Hematopoietic multipotent progenitor cell treated with erythropoietin and hydrocortisone succinate and interleukin-3 and kit ligand, for 17 days (in vitro differentiated cells): ENCODE measurements around the gene SLC35A1.
"Not testable (repeated sequence)": the region's sequence is repeated elsewhere in the genome, so short reads cannot be mapped to it uniquely, and the experiment has no call there.

Experiments used
- DNase-seq: peaks from one replicate; pipeline ENCODE4 v3.0.0-alpha.2; 2015; ENCODE audit warnings: low spot score

Gene SLC35A1

GRCh38 chr6:87472525-87473418 is at the start of gene SLC35A1:
SLC35A1 (plus strand) TSS chr6:87472974; CDS start chr6:87473004, 30 bp downstream.
- peak; percentile 83 for DNase-seq

GRCh38 chr6:87426789-87427188 is 46.0 kb upstream of the SLC35A1 start:
- no peak for DNase-seq

DNA sequence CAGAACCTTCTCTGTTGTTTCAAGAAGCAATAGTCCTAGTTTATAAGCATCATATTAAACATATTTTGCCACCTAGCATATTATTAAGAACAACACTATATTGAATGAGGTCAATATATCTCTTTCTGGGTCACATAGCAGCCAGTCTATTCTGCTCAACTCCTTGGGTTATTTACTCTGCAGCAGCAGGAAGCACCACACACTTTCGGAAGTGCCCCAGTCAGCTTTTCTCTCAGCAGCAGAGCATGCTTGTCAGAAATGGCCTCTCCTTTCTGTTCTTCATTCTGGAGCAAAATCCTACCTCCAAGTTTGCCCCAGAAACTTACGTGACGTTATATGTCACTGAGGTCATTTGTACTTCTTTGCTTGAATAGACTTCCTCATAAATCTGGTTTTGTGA is 42.3 kb upstream of the SLC35A1 start:
- no peak for DNase-seq

- DNase-seq, result no peak
Observed at GRCh38 chr6:87431263-87431662, 41.5 kb upstream of the SLC35A1 start.

- peak; percentile 14 for DNase-seq
Observed at GRCh38 chr6:87436435-87436834, 36.3 kb upstream of the SLC35A1 start.

DNA sequence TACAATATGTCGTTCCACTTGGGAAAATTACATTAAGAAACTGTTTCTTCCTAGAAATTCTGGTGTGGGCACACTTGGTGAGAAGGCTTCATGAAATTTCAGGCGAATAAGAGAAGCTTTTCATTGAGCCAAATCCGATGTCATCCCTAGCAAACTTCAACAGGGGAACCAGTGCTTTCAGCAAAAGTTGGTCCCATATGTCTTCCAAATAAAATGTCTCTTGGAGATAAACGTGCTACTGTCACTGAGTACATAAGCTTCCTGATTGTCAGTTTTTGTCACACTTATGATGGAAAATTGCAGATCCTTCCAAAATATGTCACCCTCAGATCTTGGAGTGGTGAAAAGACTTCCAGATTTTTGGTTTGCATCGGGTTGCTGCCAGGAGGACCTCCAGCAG is 31.1 kb upstream of the SLC35A1 start:
- DNase-seq, result no peak

DNA sequence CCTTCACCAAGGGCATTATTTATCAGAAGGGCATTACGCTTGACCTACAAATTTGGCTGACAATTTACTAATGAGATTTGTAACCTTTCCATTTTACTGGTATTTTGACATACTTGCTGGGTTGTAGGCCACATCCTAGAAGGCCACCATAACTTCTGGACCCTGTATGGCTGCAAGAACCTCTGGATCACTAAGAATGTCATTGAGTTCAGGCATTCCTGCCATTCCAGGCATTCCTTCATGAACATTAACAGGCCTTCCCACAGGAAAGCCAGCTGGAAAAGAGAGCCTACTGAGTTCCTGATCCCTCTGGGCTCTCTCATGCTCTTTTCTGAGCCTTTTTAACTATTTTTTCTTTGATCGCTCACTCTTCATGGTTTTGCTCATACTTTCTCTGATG is 28.4 kb upstream of the SLC35A1 start:
- DNase-seq, result no peak

DNA sequence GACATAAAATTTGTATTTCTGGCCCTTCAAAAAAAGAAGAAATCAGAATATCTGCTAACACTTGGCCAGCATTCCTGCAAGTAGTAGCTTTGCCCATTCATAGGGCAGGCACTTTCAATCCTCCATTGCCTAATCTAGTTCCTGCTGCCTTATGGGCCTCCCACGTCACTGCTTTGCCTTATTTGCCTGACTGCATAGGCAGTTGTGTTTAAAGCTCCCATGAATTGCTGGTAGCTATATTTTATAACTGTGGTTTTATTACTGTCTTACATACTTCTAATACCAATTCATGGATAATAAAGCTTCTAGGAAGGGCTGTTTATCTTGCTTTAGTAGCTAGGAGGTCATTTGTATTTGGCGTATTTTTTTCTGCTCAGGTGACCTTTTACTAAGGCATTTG is 7.7 kb upstream of the SLC35A1 start:
- no peak for DNase-seq

DNA sequence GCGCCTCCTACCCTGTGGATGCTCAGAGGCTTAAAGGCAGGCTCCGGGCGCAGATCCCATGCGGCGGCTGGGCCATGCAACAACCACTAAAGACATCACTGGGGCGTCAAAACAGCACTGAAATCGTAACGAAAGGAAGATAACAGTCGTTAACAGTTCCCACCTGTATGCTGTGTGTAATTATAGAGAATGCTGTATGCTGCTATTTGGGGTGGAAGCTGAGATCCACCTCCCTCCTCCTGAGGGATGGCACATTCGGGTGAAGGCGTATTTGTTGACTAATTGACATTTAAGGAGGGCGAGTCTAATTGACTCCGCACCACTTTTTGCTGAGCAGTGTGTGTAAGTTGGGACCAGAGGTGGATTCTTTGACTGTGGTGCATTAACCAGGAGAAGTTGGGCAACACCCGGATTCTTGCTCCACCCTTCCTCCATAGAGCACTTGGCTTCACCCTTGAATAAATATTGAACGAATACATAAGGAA is 687 bp downstream of the SLC35A1 start:
- DNase-seq, result peak; percentile 48

- DNase-seq, result no peak
Observed at GRCh38 chr6:87481931-87482330, 9.2 kb downstream of the SLC35A1 start.

GRCh38 chr6:87482366-87482765 is 9.6 kb downstream of the SLC35A1 start:
- DNase-seq, result no peak

DNA sequence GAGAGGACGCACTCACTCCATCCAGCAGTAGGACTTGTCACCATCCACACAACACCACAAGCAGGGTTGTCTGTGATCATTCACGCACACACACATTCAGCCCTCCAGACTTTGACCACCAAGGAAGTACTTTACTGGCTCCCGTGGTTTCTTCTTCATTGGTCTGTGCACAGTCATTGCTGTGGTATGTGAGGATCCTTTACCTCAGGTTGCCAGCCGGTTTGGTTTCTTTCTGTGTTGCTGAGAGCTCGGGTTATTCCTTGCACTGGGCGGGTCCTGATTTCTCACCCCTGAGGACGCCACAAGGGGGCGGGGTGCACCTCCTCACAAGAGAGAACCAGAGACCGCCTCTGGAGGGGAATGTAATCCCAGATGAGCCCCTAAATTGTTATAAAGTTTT is 11.2 kb downstream of the SLC35A1 start:
- DNase-seq, result no peak

DNA sequence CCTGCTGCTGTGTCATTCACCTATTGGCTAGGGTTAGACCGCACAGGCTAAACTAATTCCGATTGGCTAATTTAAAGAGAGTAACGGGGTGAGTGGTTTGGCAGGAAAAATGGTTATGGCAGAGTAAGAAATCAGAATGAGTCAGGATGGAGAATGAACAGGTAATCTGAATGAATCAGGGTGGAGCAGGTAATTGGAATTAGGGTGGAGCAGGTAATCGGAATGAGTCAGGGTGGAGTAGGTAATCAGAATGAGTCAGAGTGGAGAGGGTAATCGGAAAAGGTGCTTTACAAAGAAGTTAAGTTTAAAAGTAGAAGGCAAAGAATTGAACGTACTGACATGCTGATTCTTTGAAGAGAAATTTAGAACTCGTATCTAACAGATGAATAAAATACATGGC is 11.7 kb downstream of the SLC35A1 start:
- DNase-seq, result no peak

DNA sequence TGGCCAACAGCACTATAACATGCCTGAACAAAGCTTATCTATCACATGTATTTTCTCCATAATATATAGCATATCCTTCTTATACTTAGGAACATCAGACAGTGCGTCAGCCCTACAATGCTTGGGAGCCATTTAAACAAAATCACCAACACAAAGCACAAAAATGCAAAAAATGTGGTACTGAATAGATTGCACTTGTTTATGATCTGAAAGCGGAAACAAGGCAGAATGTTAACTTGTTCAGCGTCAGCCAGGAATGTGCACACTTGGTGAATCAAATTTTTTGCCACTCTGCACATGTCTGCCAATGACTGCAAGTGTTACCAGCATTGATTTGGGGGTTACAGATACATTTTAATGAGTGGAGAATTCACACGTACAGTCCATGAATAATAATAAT is 14.8 kb downstream of the SLC35A1 start:
- DNase-seq, result no peak

DNA sequence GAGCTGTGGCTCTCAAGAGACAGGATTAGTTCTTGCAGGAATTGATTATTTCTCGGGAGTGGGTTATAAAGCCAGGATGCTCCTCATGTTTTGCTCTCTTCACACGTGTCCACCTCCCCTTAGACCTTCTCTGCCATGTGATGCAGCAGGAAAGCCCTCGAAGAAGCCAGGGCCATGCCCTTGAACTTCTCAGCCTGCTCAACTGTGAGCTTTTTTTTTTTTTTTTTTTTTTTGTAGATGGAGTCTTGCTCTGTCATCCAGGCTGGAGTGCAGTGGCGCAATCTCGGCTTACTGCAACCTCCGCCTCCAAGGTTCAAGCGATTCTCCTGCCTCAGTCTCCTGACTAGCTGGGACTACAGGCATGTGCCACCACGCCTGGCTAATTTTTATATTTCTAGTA is 16.6 kb downstream of the SLC35A1 start:
- DNase-seq, result not testable (repeated sequence)

DNA sequence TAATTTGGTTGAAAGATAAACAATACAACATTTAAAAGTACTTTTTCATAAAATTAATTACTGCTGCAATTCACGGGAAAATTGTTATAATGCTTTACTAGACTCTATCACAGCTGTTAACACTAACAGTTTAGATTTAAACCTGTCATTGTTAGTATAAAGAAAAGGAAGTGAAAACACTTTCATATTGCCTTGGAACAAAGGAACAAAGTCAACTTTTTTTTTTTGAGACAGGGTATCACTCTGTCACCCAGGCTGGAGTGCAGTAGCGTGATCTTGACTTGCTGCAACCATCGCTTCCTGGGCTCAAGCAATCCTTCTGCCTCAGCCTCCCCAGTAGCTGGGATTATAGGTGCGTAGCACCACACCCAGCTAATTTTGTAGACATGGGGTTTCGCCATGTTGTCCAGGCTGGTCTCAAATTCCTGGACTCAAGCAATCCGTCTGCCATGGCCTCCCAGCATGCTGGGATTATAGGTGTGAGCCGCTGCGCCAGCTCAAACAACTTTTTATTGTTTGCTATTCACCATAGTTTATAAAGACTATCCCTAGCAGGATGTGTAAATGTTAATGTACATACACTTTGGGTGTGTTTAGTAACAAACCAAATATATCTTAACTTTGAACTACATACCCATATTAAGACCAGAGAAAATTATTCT is 22.1 kb downstream of the SLC35A1 start:
- no peak for DNase-seq

- no peak for DNase-seq
Observed at GRCh38 chr6:87498048-87498447, 25.3 kb downstream of the SLC35A1 start.

GRCh38 chr6:87501809-87502572 is 29.2 kb downstream of the SLC35A1 start:
- no peak for DNase-seq

DNA sequence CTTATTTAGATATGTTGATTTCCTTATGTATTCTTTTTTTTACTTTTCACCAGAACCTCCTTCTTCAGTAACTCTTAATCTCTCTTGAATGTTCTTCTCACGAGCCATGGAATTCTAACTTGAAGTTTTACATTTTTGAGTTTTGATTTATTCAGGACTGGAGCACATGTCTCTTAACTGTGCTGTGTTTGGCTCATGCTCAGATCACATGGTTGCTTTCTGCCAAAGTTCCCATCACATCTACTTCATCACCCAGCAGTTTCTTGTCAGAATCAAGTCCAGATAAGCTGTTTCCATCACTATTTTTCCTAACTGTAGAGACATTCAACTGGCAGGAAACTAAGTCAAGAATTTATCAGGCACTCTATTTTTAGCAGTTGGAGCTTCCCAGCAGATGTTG is 31.7 kb downstream of the SLC35A1 start:
- DNase-seq, result no peak

- no peak for DNase-seq
Observed at GRCh38 chr6:87514831-87515230, 42.1 kb downstream of the SLC35A1 start.

- DNase-seq, result no peak
Observed at GRCh38 chr6:87518453-87518852, 45.7 kb downstream of the SLC35A1 start.

- DNase-seq, result no peak
Observed at GRCh38 chr6:87522686-87523085, 49.9 kb downstream of the SLC35A1 start.

- no peak for DNase-seq
Observed at GRCh38 chr6:87529221-87529620, 56.4 kb downstream of the SLC35A1 start.
